Activated naive CD4-positive, alpha-beta T cell treated with anti-CD3 and anti-CD28 coated beads, Interleukin-2, amount 50 U/mL, for 24 hours (primary cell): ENCODE results near the gene CHPF.

ENCODE experiments used
- H3K27ac Mint-ChIP-seq: one replicate; pipeline ENCODE4 v1.8.0; 2021; ENCODE audit warnings: mild to moderate bottlenecking, mixed read lengths
- H3K27me3 Mint-ChIP-seq: one replicate; pipeline ENCODE4 v1.8.0; 2021; ENCODE audit warnings: mixed read lengths
- H3K36me3 Mint-ChIP-seq: one replicate; pipeline ENCODE4 v1.8.0; 2021; ENCODE audit warnings: mixed read lengths
- H3K4me1 Mint-ChIP-seq: one replicate; pipeline ENCODE4 v1.8.0; 2021; ENCODE audit warnings: mixed read lengths
- H3K4me3 Mint-ChIP-seq: one replicate; pipeline ENCODE4 v1.8.0; 2021; ENCODE audit warnings: mild to moderate bottlenecking, mixed read lengths
- H3K9me3 Mint-ChIP-seq: one replicate; pipeline ENCODE4 v1.8.0; 2021; ENCODE audit warnings: mixed read lengths

CHPF gene

GRCh38 chr2:219506153-219506801 lies 37.3 kb downstream of the CHPF start:
- peaks cover 11% of the 10 kb centered on the region for H3K4me1 Mint-ChIP-seq
- no peaks in the 10 kb centered on the region for H3K9me3 Mint-ChIP-seq
- H3K4me3 Mint-ChIP-seq: no peak overlapping the region
- peak overlapping the region; percentile 59 for H3K27ac Mint-ChIP-seq
- H3K36me3 Mint-ChIP-seq: peaks cover 11% of the 10 kb centered on the region
- peaks cover 14% of the 10 kb centered on the region for H3K27me3 Mint-ChIP-seq

- H3K27ac Mint-ChIP-seq: no peak overlapping the region
- H3K27me3 Mint-ChIP-seq: peaks cover 12% of the 10 kb centered on the region
- H3K9me3 Mint-ChIP-seq: no peaks in the 10 kb centered on the region
- H3K4me1 Mint-ChIP-seq: peaks cover 11% of the 10 kb centered on the region
- no peak overlapping the region for H3K4me3 Mint-ChIP-seq
- peaks cover 11% of the 10 kb centered on the region for H3K36me3 Mint-ChIP-seq
These were observed 38.0 kb downstream of the CHPF start for GRCh38 chr2:219505585-219505984.

- Mint-ChIP-seq H3K27me3 (peaks cover 5% of the 10 kb centered on the region), H3K36me3 (peaks cover 11% of the 10 kb centered on the region), H3K4me1 (peaks cover 25% of the 10 kb centered on the region), H3K4me3 (no peak overlapping the region), H3K9me3 (no peaks in the 10 kb centered on the region), H3K27ac (no peak overlapping the region)
These were observed 41.0 kb downstream of the CHPF start for GRCh38 chr2:219502618-219503017.

- no peak overlapping the region for H3K4me3 Mint-ChIP-seq
- peaks cover 9% of the 10 kb centered on the region for H3K27me3 Mint-ChIP-seq
- no peaks in the 10 kb centered on the region for H3K9me3 Mint-ChIP-seq
- no peak overlapping the region for H3K27ac Mint-ChIP-seq
- peaks cover 30% of the 10 kb centered on the region for H3K4me1 Mint-ChIP-seq
- H3K36me3 Mint-ChIP-seq: peaks cover 9% of the 10 kb centered on the region
These were observed 41.8 kb downstream of the CHPF start for GRCh38 chr2:219501849-219502248.

- H3K4me3 Mint-ChIP-seq: peak overlapping the region; percentile 92
- peaks cover 35% of the 10 kb centered on the region for H3K4me1 Mint-ChIP-seq
- H3K36me3 Mint-ChIP-seq: peaks cover 1% of the 10 kb centered on the region
- no peaks in the 10 kb centered on the region for H3K9me3 Mint-ChIP-seq
- H3K27me3 Mint-ChIP-seq: peaks cover 9% of the 10 kb centered on the region
- no peak overlapping the region for H3K27ac Mint-ChIP-seq
These were observed 43.5 kb downstream of the CHPF start for GRCh38 chr2:219500135-219500534.

GRCh38 chr2:219499555-219499954 lies 44.1 kb downstream of the CHPF start:
- no peaks in the 10 kb centered on the region for H3K36me3 Mint-ChIP-seq
- H3K4me3 Mint-ChIP-seq: peak overlapping the region; percentile 92
- no peaks in the 10 kb centered on the region for H3K9me3 Mint-ChIP-seq
- H3K27ac Mint-ChIP-seq: no peak overlapping the region
- peaks cover 10% of the 10 kb centered on the region for H3K27me3 Mint-ChIP-seq
- H3K4me1 Mint-ChIP-seq: peaks cover 35% of the 10 kb centered on the region

- H3K4me1 Mint-ChIP-seq: peaks cover 35% of the 10 kb centered on the region
- H3K27ac Mint-ChIP-seq: peak overlapping the region; percentile 94
- H3K4me3 Mint-ChIP-seq: peak overlapping the region; percentile 92
- peaks cover 13% of the 10 kb centered on the region for H3K27me3 Mint-ChIP-seq
- H3K36me3 Mint-ChIP-seq: no peaks in the 10 kb centered on the region
- no peaks in the 10 kb centered on the region for H3K9me3 Mint-ChIP-seq
These were observed 44.6 kb downstream of the CHPF start for GRCh38 chr2:219499058-219499307.

GRCh38 chr2:219498280-219499057 lies 45.1 kb downstream of the CHPF start, which contains the start of gene GMPPA:
Gene GMPPA (plus strand): TSS chr2:219498891. CDS start chr2:219499976, 1,085 bp downstream.
- H3K4me3 Mint-ChIP-seq: peak within 1 kb of the TSS; percentile 92
- peaks cover 35% of the 10 kb centered on the region for H3K4me1 Mint-ChIP-seq
- H3K9me3 Mint-ChIP-seq: no peaks in the 10 kb centered on the region
- H3K27me3 Mint-ChIP-seq: peaks cover 15% of the 10 kb centered on the region
- peak within 1 kb of the TSS; percentile 94 for H3K27ac Mint-ChIP-seq
- no peaks in the 10 kb centered on the region for H3K36me3 Mint-ChIP-seq

GRCh38 chr2:219497495-219498279 lies 45.9 kb downstream of the CHPF start:
- Mint-ChIP-seq H3K27me3 (peaks cover 19% of the 10 kb centered on the region), H3K27ac (no peak overlapping the region), H3K4me1 (peaks cover 35% of the 10 kb centered on the region), H3K4me3 (peak overlapping the region; percentile 92), H3K9me3 (no peaks in the 10 kb centered on the region), H3K36me3 (no peaks in the 10 kb centered on the region)

- no peaks in the 10 kb centered on the region for H3K36me3 Mint-ChIP-seq
- H3K4me1 Mint-ChIP-seq: peaks cover 35% of the 10 kb centered on the region
- peaks cover 21% of the 10 kb centered on the region for H3K27me3 Mint-ChIP-seq
- H3K27ac Mint-ChIP-seq: no peak overlapping the region
- H3K4me3 Mint-ChIP-seq: peak overlapping the region; percentile 92
- H3K9me3 Mint-ChIP-seq: no peaks in the 10 kb centered on the region
These were observed 46.6 kb downstream of the CHPF start for GRCh38 chr2:219496825-219497494.

- Mint-ChIP-seq H3K36me3 (no peaks in the 10 kb centered on the region), H3K9me3 (no peaks in the 10 kb centered on the region), H3K4me3 (peak overlapping the region; percentile 16), H3K4me1 (peaks cover 35% of the 10 kb centered on the region), H3K27ac (no peak overlapping the region), H3K27me3 (peaks cover 21% of the 10 kb centered on the region)
These were observed 47.3 kb downstream of the CHPF start for GRCh38 chr2:219496247-219496824.

- Mint-ChIP-seq H3K4me3 (no peak overlapping the region), H3K27me3 (peaks cover 21% of the 10 kb centered on the region)
These were observed 48.0 kb downstream of the CHPF start for GRCh38 chr2:219495531-219496122.

GRCh38 chr2:219494952-219495530 lies 48.6 kb downstream of the CHPF start:
- H3K36me3 Mint-ChIP-seq: no peaks in the 10 kb centered on the region
- H3K27me3 Mint-ChIP-seq: peaks cover 21% of the 10 kb centered on the region
- peaks cover 31% of the 10 kb centered on the region for H3K4me1 Mint-ChIP-seq
- no peaks in the 10 kb centered on the region for H3K9me3 Mint-ChIP-seq
- H3K27ac Mint-ChIP-seq: no peak overlapping the region
- H3K4me3 Mint-ChIP-seq: no peak overlapping the region

More at GRCh38 chr2:219495531-219496122, 48.0 kb downstream of the CHPF start:
- peak overlapping the region; percentile 23 for H3K27ac Mint-ChIP-seq
- H3K4me1 Mint-ChIP-seq: peaks cover 35% of the 10 kb centered on the region
- no peaks in the 10 kb centered on the region for H3K9me3 Mint-ChIP-seq
- no peaks in the 10 kb centered on the region for H3K36me3 Mint-ChIP-seq

GRCh38 chr2:219493086-219493485 lies 50.5 kb downstream of the CHPF start:
- H3K4me3 Mint-ChIP-seq: no peak overlapping the region
- H3K36me3 Mint-ChIP-seq: no peaks in the 10 kb centered on the region

More at GRCh38 chr2:219493086-219493485, 50.5 kb downstream of the CHPF start:
- Mint-ChIP-seq H3K27me3 (peaks cover 16% of the 10 kb centered on the region), H3K4me1 (peaks cover 12% of the 10 kb centered on the region), H3K27ac (no peak overlapping the region), H3K9me3 (no peaks in the 10 kb centered on the region)
